Neural cell (in vitro differentiated cells): Measurements from ENCODE around the gene CLCNKA. TPM values are rescaled to one million over a fixed set of nuclear protein-coding genes. Genes with fewer than 3 reads are reported as not detected.

ENCODE experiments used
- H2AFZ ChIP-seq: fragments of 200-600, 300-800 bp; sonication (generic), shearing (Covaris generic); 2 replicates; pipeline ENCODE4 v1.6.0; 2014; ENCODE audit warnings: low read depth, mild to moderate bottlenecking, antibody characterized with exemption, low read length, moderate library complexity
- H3F3A ChIP-seq: fragments of 200-600 bp; shearing (Covaris generic); 2 replicates; pipeline ENCODE4 v1.6.1; 2016; ENCODE audit warnings: mild to moderate bottlenecking, moderate library complexity, mixed read lengths, antibody characterized with exemption, low read length; ENCODE audit not compliant: insufficient read depth, poor library complexity, severe bottlenecking
- H3K27ac ChIP-seq: fragments of 200-600, 300-800 bp; sonication (generic), shearing (Covaris generic); 2 replicates; pipeline ENCODE4 v1.5.1; 2014; ENCODE audit warnings: mild to moderate bottlenecking, low read length, moderate library complexity
- H3K27me3 ChIP-seq: fragments of 300-800, 200-600 bp; sonication (generic), shearing (Covaris generic); 2 replicates; pipeline ENCODE4 v1.6.0; 2014; ENCODE audit warnings: mild to moderate bottlenecking, low read depth, low read length, moderate library complexity; ENCODE audit not compliant: insufficient read depth
- H3K36me3 ChIP-seq: fragments of 300-800, 200-600 bp; sonication (generic), shearing (Covaris generic); 2 replicates; pipeline ENCODE4 v1.5.1; 2014; ENCODE audit warnings: mild to moderate bottlenecking, antibody characterized with exemption, low read length, moderate library complexity; ENCODE audit not compliant: insufficient read depth
- H3K4me2 ChIP-seq: fragments of 300-800, 200-600 bp; sonication (generic), shearing (Covaris generic); 2 replicates; pipeline ENCODE4 v1.6.0; 2014; ENCODE audit warnings: mild to moderate bottlenecking, low read length
- H3K4me3 ChIP-seq: fragments of 300-800, 200-600 bp; sonication (generic), shearing (Covaris generic); 2 replicates; pipeline ENCODE4 v1.5.1; 2014; ENCODE audit warnings: mild to moderate bottlenecking, low read length, moderate library complexity
- H3K79me2 ChIP-seq: fragments of 200-600 bp; shearing (Covaris generic); replicated peaks from 2 replicates; pipeline ENCODE4 v1.6.0; 2014; ENCODE audit warnings: mild to moderate bottlenecking, low read length, moderate library complexity; ENCODE audit not compliant: insufficient read depth
- H3K9ac ChIP-seq: fragments of 300-800, 200-600 bp; sonication (generic), shearing (Covaris generic); 2 replicates; pipeline ENCODE4 v1.6.1; 2016; ENCODE audit warnings: mild to moderate bottlenecking, low read length, mixed read lengths
- H3K9me2 ChIP-seq: fragments of 200-600 bp; shearing (Covaris generic); 2 replicates; pipeline ENCODE4 v1.6.1; 2016; ENCODE audit warnings: mild to moderate bottlenecking, low read length, mixed read lengths; ENCODE audit not compliant: insufficient read depth
- H3K9me3 ChIP-seq: fragments of 200-600, 300-800 bp; sonication (generic), shearing (Covaris generic); 2 replicates; pipeline ENCODE4 v1.6.1; 2016; ENCODE audit warnings: mild to moderate bottlenecking, mixed run types, low read length, moderate library complexity, mixed read lengths
- H4K20me1 ChIP-seq: fragments of 200-600 bp; shearing (Covaris generic); 2 replicates; pipeline ENCODE4 v1.6.1; 2016; ENCODE audit warnings: mild to moderate bottlenecking, mixed run types; ENCODE audit not compliant: insufficient read depth
- EP300 ChIP-seq: fragments of 450-650 bp; conservative IDR thresholded peaks from 2 replicates; pipeline ENCODE4 v1.6.1; 2014; ENCODE audit warnings: antibody characterized with exemption, mild to moderate bottlenecking, moderate library complexity; ENCODE audit not compliant: poor library complexity, severe bottlenecking
- EZH2 ChIP-seq: fragments of 200-600, 300-800 bp; shearing (Covaris generic), sonication (generic); IDR thresholded peaks from 2 replicates; pipeline ENCODE4 v1.6.1; 2014; ENCODE audit warnings: antibody characterized with exemption, low read length, borderline replicate concordance, mild to moderate bottlenecking; ENCODE audit not compliant: insufficient read depth, poor library complexity, severe bottlenecking
- MXI1 ChIP-seq: fragments of 450-650 bp; conservative IDR thresholded peaks from 2 replicates; pipeline ENCODE4 v1.6.1; 2014; ENCODE audit warnings: antibody characterized with exemption, mild to moderate bottlenecking; ENCODE audit not compliant: poor library complexity, severe bottlenecking
- POLR2AphosphoS5 ChIP-seq: IDR thresholded peaks from 2 replicates; pipeline ENCODE4 v1.6.1; 2012
- RAD21 ChIP-seq: fragments of 450-650 bp; conservative IDR thresholded peaks from 2 replicates; pipeline ENCODE4 v1.6.1; 2014; ENCODE audit warnings: antibody characterized with exemption, mild to moderate bottlenecking, moderate library complexity
- SMC3 ChIP-seq: fragments of 450-650 bp; conservative IDR thresholded peaks from 2 replicates; pipeline ENCODE4 v1.6.1; 2014; ENCODE audit warnings: antibody characterized with exemption, mild to moderate bottlenecking, moderate library complexity; ENCODE audit not compliant: poor library complexity
- TAF1 ChIP-seq: IDR thresholded peaks from 2 replicates; pipeline ENCODE4 v1.6.1; 2012; ENCODE audit warnings: low read depth
- polyA plus RNA-seq: library from polyadenylated mRNA; depleted of rRNA; stranded (reverse); fragments of >200 nt; gene quantifications from 2 replicates; pipeline ENCODE4 v1.2.3, GENCODE V29; 2014
- TF ChIP-seq, protein P1 (sequence below): IDR thresholded peaks from 2 replicates; pipeline ENCODE4 v1.6.1; 2012; ENCODE audit warnings: borderline replicate concordance
- TF ChIP-seq, protein P2 (sequence below): fragments of 450-650 bp; IDR thresholded peaks from 2 replicates; pipeline ENCODE4 v1.5.1; 2014; ENCODE audit warnings: antibody characterized with exemption, mild to moderate bottlenecking, moderate library complexity; ENCODE audit not compliant: poor library complexity, severe bottlenecking

CLCNKA gene
- polyA plus RNA-seq, 1 donor from 2014 or later, result not detected

DNA sequence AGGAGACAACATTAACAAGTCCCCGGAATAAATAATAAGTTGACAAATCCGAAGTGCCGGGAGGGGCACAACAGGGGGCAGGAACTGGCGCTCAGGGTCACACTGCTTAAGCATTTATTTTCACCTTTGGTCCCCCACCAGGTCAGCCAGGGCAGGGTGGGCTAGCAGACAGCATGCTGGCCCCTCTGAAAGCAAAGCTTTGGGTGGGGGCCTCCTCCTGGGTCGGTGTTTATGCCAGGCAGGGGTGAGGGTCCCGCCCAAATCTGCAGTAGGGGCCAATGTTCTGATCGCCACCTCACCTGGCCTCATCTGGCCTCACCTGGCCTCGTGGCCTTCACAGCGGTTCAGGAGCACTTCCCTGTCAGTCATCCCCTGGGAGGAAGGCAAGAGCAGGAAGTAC, 59.8 kb downstream of the CLCNKA start:
- no peak overlapping the region for H3K27ac ChIP-seq
- H3K36me3 ChIP-seq, result no peaks in the 10 kb centered on the region

DNA sequence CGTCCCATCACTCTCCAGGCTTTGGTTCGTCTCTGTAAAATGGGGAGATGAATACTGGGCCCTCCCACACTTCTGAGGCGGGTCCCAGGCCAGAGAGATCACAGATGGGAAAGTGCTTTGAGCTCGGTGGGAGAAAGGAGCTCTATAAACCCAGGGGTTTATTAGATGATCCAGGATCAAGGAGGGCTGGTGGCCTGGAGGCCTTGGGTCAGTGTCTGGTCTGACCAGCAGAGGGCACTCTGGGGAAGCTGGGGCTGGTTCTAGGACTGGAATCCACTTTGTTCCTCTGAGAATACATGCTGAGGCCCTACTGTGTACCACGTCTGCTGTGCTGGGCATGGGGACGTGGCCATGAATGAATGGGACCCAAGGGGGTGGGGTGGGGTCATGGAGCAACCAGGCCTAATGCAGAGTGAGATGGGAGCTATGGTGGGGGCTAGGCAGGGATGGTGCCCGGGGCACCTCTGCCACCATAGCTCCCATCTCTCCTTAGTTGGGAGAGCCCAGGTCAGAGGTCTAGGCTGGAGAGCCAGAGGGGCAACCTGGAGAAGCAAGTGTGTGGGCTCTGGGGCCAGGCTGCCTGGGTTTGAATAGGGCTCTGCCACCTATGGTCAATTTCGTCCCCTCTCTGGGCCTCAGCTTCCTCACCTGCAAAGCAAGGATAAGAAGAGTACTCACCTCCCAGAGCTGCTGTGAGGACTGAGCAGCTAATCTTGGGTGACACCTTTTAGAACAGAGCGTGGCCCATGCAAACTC, 60.6 kb downstream of the CLCNKA start:
- Histone ChIP-seq H3F3A (no peaks in the 10 kb centered on the region), H3K9me3 (no peaks in the 10 kb centered on the region), H3K79me2 (no peaks in the 10 kb centered on the region), H3K27ac (no peak overlapping the region), H3K27me3 (no peaks in the 10 kb centered on the region), H3K9ac (no peak overlapping the region), H3K4me2 (no peak overlapping the region), H2AFZ (no peak overlapping the region), H3K4me3 (no peak overlapping the region), H4K20me1 (no peaks in the 10 kb centered on the region), H3K36me3 (no peaks in the 10 kb centered on the region), H3K9me2 (no peaks in the 10 kb centered on the region)
- TF ChIP-seq EZH2 (no peak), EP300 (no peak), POLR2AphosphoS5 (no peak), RAD21 (no peak), MXI1 (no peak), TAF1 (no peak), SMC3 (no peak)
- TF ChIP-seq, protein P1, sequence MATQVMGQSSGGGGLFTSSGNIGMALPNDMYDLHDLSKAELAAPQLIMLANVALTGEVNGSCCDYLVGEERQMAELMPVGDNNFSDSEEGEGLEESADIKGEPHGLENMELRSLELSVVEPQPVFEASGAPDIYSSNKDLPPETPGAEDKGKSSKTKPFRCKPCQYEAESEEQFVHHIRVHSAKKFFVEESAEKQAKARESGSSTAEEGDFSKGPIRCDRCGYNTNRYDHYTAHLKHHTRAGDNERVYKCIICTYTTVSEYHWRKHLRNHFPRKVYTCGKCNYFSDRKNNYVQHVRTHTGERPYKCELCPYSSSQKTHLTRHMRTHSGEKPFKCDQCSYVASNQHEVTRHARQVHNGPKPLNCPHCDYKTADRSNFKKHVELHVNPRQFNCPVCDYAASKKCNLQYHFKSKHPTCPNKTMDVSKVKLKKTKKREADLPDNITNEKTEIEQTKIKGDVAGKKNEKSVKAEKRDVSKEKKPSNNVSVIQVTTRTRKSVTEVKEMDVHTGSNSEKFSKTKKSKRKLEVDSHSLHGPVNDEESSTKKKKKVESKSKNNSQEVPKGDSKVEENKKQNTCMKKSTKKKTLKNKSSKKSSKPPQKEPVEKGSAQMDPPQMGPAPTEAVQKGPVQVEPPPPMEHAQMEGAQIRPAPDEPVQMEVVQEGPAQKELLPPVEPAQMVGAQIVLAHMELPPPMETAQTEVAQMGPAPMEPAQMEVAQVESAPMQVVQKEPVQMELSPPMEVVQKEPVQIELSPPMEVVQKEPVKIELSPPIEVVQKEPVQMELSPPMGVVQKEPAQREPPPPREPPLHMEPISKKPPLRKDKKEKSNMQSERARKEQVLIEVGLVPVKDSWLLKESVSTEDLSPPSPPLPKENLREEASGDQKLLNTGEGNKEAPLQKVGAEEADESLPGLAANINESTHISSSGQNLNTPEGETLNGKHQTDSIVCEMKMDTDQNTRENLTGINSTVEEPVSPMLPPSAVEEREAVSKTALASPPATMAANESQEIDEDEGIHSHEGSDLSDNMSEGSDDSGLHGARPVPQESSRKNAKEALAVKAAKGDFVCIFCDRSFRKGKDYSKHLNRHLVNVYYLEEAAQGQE, result no peak
- TF ChIP-seq, protein P2, sequence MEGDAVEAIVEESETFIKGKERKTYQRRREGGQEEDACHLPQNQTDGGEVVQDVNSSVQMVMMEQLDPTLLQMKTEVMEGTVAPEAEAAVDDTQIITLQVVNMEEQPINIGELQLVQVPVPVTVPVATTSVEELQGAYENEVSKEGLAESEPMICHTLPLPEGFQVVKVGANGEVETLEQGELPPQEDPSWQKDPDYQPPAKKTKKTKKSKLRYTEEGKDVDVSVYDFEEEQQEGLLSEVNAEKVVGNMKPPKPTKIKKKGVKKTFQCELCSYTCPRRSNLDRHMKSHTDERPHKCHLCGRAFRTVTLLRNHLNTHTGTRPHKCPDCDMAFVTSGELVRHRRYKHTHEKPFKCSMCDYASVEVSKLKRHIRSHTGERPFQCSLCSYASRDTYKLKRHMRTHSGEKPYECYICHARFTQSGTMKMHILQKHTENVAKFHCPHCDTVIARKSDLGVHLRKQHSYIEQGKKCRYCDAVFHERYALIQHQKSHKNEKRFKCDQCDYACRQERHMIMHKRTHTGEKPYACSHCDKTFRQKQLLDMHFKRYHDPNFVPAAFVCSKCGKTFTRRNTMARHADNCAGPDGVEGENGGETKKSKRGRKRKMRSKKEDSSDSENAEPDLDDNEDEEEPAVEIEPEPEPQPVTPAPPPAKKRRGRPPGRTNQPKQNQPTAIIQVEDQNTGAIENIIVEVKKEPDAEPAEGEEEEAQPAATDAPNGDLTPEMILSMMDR, result no peak

More for the DNA sequence above, 59.8 kb downstream of the CLCNKA start:
- Histone ChIP-seq H3K9me3 (no peaks in the 10 kb centered on the region), H3K79me2 (no peaks in the 10 kb centered on the region), H4K20me1 (no peaks in the 10 kb centered on the region), H3K9me2 (no peaks in the 10 kb centered on the region), H3F3A (no peaks in the 10 kb centered on the region), H3K4me3 (no peak overlapping the region), H3K4me2 (no peak overlapping the region), H3K27me3 (no peaks in the 10 kb centered on the region), H3K9ac (no peak overlapping the region), H2AFZ (no peak overlapping the region)
- no peak for TF ChIP-seq MXI1
- no peak for TF ChIP-seq TAF1
- no peak for TF ChIP-seq SMC3
